Inflammatory macrophage (primary cell): ENCODE results near the gene ELL.
"Not testable (repeated sequence)": the region's sequence is repeated elsewhere in the genome, so short reads cannot be mapped to it uniquely, and the experiment has no call there.

Source experiments
- DNase-seq, 2 donors: peaks; one replicate each; pipeline ENCODE4 v3.0.0-alpha.2; 2020 to 2022

Gene ELL

DNA sequence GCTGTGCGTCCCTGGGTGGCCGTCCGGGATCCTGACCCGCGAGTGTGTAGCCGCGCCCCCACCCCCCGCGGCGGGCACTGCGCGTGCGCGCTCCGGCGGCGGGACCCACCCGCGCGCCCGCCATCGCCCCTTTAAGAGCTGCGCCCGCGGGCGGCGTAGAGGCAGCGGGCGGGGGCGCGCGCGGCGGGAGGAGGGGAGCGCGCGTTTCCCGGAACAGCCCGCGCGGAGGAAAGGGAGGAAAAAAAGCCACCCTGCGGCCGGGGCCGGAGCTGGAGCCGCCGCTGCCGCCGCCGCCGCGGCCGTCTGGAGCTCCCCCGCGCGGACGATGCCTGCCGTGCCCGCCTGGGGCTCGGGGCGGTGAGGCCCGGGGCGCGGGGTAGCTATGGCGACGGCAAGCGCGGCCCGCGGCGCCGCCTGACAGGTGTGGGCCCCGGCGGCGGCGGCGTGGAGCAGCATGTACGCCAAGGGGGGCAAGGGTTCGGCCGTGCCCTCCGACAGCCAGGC, 102.6 kb downstream of the ELL start, which contains the start of gene SSBP4:
SSBP4 (plus strand) TSS at position 204 of the 504 bp plus-strand sequence; CDS start at position 455, 251 bp downstream.
- DNase-seq: peak; percentile 74 to 80

DNA sequence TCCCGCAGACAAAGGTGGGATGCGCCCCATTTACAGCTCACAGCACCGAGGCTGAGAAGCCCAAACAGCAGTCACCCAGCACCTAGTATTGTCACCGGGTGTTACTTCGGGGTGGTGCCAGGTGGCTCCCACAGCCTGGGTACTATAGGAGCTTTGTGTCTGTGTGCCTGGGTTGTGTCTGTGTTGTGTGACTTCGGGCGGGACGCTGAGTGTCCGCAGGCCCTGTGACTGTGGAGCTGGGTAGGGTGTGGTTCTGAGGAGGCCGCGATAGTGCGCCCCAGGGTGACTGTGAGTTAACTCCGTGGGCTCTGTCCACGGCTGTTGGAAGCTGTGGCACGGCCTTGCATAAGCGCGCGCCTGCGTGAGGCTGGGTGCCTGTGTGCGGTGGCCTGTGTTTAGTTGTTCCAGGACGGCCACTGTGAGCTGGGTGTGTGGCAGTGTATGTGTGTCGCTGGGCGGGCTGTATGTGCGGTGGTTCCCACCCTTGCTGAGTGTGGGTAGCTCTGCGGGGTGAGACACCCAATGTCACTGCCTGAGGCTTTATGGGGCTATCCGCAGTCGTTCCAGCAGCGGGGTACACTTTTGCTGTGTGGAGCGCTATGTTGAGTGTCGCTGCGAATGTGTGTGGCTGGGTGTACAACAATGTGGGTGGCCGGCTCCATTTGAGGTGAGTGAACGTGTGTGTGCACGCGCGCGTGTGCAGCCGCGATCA, 103.2 kb downstream of the ELL start:
- peak; percentile 55 to 66 for DNase-seq

DNA sequence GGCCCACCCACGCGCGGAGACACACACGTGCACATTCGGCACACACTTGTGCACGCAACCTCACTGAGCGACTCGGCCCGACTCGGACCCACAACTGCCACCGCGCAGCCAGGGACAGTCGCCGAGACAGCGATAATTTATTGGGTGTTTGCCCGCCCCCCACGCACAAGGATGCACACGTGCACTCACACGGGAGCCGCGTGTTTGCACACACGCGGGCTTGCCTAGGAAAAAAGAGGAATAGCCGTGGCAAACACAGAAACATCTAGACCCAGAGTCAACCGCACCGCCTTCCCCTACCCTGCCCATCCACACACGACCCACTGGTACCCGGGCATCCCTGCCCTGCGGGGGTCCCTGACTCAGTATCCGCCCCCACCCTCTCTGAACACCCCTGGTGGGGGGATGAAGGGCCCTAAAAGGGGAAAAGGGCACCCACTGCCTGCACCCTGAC, 103.8 kb downstream of the ELL start:
- peak; percentile 61 to 71 for DNase-seq

DNA sequence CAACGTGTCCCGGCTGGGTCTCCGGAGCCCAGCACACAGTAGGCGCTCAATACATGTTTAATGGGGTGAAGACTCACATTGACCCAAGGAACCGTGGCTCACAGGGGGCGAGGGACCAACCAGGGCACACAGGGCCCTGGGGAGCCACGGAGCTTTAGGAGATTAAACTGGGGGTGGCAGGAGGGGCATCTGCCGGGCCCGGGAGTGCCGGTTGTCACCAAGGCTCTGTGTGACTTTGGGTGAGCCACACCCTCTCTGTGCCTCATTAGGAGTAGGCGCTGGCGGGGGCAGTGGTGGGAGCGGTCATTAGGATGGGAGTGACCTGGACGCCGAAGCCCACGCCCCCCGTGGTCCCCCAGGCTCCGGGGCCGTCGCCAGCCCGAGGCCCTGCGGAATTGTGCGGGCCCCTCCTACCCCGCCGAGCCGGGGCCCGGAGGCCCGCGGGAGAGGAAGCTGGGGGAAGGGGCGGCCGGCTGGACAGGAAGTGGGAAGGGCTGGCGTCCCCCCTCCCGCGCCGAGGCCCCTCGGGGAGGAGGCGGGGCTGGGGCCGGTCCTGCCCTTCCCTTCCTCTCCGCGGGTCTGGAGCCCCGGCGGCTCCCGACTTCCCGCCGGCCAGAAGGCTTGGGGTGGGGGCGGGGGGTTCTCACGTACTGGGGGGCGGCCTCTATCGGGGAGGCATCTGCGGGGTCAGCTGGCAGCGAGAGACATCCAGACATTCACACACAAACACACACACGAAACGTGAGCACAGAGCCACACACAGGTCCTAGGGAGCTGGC, 104.4 kb downstream of the ELL start:
- DNase-seq: peak; percentile 75 to 78

DNA sequence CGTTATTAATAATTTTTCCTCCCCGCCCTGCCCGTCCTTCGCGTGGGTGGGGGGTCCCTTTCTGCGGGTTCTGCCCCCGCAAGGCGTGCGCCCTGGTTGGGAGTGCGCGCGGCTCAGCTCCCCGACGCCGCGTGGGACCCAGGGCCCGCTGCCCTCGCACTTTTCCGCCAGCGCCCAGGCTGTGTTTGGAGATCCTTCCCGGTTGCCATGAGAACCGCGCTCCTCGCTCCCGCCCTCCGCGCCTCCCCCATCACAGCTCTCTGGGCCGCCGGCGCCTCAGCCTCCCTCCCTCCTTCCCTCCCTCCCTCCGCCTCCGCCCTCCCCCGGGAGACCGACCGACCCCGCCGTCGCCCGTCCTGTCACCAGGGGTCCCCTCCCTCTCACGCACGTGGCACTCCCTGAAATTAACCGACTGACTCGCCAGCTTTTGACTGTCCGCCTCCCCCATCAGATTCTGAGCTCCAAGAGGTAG, 105.1 kb downstream of the ELL start:
- peak; percentile 76 to 81 for DNase-seq

DNA sequence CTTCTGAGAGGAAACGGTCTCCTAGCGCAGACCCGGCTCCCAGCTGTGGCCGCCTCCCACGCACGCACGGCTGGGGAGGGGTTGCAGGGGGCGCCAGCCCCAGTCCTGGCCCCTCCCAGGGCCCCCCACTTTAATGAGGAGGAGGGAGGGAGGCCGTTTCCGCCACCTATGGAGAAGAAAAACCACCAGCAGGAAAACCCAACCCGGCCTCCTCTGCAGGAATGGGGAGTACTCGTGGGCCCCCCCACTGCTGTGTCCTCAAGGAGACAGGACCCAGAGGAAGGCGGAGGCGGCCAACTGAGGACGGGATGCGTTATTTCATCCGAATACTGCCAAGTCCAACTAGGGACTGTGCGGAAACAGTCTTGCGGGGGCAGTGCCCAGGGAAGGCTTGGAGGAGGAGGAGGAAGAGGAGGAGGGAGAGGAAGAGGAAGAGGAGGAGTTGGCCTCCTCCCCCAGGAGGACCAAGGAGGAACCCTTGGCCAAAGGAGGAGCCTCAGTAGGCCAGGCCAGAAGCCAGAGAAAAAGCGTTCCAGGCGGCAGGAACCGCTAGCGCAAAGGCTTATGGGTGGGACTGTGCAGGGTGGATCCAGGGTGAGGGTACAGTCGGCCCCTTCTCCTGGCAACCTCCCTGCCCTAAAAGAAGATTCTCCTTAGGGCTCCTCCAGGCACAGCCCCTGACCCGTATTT, 106.5 kb downstream of the ELL start:
- peak; percentile 86 to 94 for DNase-seq

DNA sequence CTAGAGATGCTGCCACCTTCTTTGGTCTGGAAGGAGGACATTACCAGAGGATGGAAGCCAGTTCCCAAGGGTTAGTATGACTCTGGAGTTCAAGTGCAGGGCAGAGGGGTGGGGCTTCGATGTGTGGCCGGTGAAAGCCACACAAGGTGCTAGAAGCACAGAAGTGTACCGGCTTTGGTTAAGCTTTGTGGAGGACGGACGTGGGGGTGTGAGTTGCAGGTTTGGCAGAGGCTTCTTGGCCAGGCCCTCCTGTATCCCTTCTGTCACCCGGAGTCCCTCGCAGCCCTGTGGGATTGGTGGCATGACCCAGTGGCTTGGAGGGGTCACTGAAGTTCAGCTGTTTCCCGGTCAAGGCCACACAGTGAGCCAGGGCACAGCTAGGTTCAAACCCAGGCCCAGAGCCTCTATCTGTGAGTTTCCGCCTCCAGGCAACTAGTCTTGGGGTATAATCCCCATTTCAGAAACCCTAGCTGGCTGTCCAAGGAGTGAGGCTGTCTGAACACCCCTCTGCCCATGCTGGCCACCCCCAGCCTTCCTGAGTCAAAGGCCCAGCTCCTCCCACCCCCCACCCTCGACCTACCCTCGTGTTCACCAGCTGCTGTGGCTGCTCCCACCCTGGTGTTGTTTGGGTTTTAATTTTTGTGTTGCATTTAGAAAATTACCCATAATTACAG, 107.2 kb downstream of the ELL start:
- peak in 1 of 2 donors; percentile 50 for DNase-seq

DNA sequence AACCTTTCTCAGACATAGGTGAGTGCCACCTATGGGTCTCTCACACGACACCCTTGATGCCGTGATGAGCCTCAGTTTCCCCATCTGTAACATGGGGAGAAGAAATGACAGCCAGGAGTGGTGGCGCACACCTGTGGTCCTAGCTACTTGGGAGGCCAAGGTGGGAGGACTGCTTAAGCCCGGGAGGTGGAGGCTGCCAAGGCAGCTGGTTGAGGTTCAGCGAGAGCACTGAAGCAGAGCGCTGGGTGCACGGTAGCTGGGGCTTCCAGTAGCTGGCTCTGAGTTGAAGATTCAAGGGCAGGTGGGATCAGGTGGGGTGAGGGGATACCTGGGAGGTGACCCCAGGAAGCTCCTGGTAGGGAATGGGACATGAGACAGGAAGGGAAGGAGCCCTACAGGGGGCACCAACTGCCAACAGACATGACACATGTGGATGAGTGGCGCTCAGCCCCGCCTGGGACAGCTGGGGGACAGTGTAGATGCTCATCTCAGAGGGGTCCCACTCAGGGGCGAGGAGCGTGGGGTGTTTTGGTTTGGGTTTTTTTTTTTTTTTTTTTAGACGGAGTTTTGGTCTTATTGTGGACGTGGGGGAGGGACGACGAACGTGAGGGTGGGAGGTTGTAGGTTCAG, 109.1 kb downstream of the ELL start:
- DNase-seq: no peak

DNA sequence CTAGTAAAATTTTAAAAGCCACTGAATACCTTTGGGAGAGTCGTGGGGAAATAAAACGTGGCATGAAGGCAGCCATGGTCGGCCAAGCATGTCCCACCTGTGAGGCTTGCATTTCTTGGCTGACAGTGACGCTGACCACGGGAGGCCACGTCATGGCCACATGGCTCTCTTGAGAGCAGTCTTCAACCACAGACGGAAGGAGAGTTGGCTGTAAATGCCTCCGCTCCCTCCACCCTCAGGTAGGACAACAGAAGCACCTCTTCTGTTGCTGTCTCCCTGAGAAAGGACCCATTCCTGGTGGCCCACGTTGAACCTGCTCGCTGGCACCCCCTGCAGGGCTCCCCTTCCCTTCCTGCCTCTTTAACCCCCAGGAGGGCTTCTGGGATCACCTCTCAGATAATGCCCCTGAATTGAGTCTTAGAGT, 113.8 kb downstream of the ELL start:
- DNase-seq: peak; percentile 47 to 51

DNA sequence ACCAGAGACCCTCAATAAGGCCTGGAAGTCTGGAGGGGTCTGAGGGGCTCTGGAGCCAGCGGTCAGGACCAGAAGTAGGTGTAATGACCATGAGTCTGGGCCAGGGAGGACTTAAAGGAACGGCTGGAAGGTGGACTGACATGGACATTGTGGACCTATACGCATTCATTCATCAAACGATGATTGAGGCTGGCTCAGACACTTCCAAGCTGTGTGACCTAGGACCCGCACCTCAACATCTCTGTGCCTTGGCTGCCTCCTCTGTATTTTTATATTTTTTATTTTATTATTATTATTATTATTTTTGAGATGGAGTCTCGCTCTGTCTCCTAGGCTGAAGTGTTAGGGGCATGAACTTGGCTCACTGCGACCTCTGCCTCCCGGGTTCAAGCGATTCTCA, 115.1 kb downstream of the ELL start:
- no peak for DNase-seq

DNA sequence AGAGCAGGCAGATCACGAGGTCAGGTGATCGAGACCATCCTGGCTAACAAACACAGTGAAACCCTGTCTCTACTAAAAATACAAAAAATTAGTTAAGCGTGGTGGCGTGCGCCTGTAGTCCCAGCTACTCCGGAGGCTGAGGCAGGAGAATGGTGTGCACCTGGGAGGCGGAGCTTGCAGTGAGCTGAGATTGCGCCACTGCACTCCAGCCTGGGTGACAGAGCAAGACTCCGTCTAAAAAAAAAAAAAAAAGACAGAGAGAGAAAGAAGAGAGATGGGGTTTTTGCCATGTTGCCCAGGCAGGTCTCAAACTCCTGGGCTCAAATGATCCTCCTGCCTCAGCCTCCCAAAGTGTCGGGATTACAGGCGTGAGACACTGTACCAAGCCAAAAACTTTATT, 116.1 kb downstream of the ELL start:
- not testable (repeated sequence) for DNase-seq

DNA sequence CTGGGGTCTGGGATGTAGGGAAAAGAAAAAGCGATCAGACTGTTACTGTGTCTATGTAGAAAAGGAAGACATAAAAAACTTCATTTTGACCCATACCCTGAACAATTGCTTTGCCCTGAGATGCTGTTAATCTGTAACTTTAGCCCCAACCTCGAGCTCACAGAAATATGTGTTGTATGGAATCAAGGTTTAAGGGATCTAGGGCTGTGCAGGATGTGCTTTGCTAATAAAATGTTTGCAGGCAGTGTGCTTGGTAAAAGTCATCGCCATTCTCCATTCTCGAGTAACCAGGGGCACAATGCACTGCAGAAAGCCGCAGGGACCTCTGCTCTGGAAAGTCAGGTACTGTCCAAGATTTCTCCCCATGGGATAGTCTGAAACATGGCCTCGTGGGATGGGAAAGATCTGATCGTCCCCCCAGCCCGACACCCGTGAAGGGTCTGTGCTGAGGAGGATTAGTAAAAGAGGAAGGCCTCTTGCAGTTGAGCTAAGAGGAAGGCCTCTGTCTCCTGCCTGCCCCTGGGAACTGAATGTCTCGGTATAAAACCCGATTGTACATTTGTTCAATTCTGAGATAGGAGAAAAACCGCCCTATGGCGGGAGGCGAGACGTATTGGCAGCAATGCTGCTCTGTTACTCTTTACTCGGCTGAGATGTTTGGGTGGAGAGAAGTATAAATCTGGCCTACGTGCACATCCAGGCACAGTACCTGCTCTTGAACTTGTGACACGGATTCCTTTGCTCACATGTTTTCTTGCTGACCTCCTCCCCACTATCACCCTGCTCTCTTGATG, 119.2 kb downstream of the ELL start:
- not testable (repeated sequence) for DNase-seq

DNA sequence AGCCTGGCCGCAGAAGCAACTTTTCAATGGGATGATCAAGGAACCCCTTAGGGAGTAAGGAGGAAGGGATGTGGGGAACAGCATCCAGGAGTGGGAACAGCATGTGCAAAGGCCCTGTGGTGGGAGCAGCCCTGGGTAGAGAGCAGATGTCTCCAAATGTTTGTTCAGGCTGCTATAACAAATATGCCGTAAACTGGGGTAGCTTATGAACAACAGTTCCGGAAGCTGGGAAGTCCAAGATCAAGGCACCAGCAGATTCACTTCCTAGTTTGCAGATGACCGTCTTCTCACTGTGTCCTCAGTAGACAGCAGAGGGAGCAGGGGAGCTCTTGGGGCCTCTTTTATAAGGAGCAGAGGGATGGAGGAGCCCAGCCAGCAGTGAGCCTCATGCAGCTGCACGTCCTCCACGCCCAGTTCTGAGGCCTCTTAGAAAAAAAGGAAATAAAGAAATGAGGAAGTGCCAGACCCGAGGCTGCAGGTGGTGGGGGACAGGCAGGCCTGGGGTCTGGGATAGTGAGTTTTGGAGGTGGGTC, 120.2 kb downstream of the ELL start:
- DNase-seq: peak; percentile 95 to 96

DNA sequence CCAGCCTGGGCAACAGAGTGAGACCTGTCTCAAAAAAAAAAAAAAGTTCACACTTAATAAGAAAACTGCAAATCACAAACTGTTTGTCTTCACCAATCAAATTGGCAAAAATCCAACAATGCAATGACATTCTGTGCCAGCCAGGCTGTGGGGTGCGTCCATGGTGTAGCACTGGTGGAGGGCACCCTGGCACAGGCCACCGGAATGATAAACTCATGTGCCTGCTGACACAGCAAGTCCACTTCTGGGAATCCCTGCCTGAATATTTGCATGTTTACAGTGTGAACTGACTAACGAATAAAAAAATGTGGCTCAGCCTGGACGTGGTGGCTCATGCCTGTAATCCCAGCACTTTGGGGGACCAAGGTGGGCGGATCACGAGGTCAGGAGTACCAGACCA, 122.9 kb downstream of the ELL start:
- peak in 1 of 2 donors; percentile 11 for DNase-seq

DNA sequence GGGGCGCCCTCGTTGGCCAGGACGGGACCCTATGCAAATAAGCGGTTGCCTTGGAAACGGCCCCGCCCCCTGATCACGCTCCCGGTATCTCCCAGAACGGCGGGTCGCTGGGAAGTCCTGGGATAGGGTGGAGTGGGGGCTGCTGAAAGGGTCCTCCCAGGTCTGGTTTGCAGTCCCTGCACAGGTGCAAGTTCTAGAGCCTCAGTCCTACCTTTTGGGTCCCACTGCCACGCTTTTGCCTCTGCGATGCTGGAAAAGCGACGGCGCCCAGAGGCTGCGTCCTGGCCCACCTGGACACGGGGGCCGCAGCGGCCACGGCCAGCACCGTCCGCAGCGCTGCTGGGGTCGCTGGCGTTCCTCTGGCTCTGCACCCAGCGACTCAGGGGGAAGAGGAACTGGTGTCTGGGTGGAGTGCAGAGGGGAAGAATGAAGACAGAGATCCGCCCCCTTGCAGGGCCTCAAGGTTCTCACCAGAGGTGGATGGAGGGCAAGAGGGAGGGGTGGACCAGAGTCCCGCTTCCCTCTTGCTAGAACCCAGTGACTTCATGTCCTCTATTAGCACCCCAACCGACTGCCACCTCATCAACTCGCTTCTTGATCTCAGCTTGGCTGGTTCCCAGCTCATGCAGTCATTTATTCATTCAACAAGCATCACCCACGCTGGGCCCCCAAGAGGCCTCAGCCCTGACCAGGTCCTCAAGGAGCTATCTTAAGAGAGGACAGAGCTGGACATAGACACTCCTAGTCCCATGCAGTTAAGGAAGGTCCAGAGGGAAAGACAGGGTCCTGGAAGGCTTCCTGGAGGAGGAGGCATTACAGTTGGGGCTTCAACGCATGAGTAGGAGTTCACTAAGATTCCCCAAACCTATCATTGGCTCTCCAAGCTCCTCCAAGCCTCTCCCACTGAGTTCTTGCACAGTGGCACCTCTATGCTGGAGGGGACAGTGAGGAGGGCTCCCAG, 124.3 kb downstream of the ELL start, which contains the start of gene LRRC25:
LRRC25 (minus strand) TSS at position 381 of the 961 bp plus-strand sequence. CDS start 659 bp downstream, outside the sequence.
- DNase-seq: peak; percentile 83 to 93

DNA sequence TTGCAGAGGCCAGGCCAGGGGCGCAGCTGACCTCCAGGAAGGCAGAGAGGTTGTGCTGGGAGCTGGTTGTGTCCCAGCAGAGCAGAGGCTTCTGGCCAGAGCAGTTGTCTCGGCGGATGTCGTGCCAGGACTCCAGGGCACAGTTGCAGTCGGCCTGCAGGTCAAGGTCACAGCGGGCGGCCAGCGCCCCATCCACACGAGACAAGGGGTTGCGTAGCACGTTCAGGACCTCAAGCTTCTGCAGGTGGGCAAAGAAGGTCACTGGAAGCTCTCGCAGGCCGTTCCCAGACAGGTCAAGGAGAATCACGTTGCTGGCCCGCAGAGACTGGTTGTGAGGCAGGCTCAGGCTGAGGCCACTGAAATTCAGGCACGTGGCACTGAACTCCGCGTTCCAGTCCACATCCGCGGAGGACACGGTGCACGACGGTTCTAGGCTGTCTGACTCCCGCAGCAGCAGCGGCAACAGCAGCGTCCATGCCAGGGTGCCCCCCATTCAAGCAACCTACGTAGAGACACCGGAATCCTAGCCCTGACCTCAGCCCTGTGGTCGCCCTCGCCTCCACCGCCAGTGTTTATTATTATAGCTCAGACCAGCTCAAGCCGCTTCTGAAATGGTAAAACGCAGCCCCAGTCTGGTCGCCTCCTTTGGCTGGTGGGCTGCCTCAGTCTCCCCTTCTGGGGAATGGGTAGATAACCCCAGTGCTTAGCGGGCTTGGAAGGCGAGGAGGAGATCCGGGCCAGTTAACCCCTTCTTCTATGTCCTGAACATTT, 125.2 kb downstream of the ELL start:
- no peak for DNase-seq

DNA sequence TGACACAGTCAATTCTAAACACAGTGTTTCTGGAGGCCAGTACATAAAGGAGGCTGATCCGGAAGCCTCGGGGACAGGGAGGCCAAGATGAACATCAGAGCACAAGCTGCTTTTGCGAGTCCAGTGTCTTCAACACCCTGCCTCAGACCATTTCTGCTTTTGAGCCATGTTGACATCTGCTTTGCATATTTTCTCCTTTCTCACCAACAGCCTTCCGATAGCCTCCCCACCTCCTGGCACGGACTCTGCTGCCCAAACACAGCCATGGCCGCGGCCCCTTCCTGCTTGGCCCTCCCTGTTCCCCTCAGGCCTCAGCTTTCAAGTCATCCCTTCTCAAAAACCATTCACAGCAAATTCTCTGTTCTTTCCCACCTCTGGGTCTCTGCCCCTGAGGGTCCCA, 128.0 kb downstream of the ELL start:
- DNase-seq: peak; percentile 85 to 89

DNA sequence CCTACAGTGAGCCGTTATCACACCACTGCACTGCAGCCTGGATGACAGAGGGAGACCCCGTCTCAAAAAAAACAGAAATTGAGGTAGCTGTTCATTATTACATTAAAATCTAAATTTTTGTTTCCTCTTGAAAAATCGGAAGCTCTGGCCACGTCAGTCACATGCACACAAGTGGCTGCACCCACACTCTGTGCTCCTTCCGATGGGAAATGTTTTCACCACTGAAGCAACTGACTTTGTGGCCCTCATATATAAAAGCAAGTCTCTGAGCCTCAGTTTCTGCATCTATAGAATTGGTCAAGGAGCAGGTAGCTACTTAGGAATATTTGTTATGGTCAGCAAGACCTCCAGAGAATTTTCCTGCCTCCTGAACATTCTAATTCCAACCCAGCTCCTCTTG, 128.9 kb downstream of the ELL start:
- DNase-seq: peak; percentile 83 to 89
